ENCODE measurements around the gene GLMN.

GLMN gene

GRCh38 chr1:92301021-92301420, 2.2 kb upstream of the GLMN start:
- TF ChIP-seq TAF1 (IDR thresholded peaks at IDR 0.05; ENCODE audit: borderline replicate concordance, insufficient read depth, low read length) (no peak), SIN3A (IDR thresholded peaks at IDR 0.05; ENCODE audit: borderline replicate concordance, insufficient read depth, low read length) (no peak), POLR2AphosphoS5 (IDR thresholded peaks at IDR 0.05; ENCODE audit: low read depth, low read length) (no peak)

GRCh38 chr1:92299477-92300150, 827 bp upstream of the GLMN start:
- TF ChIP-seq SIN3A (IDR thresholded peaks at IDR 0.05; ENCODE audit: borderline replicate concordance, insufficient read depth, low read length): no peak
- no peak for TF ChIP-seq FOXP2 (optimal IDR thresholded peaks at IDR 0.05; ENCODE audit: borderline replicate concordance, extremely low read depth, extremely low read length, insufficient read depth)
- TF ChIP-seq POLR2AphosphoS5 (IDR thresholded peaks at IDR 0.05; ENCODE audit: low read depth, low read length): no peak
- TF ChIP-seq TAF1 (IDR thresholded peaks at IDR 0.05; ENCODE audit: borderline replicate concordance, insufficient read depth, low read length): no peak
- TF ChIP-seq REST (IDR thresholded peaks at IDR 0.05; ENCODE audit: insufficient read depth in 1 of 2, low read depth in 2 of 2, low read length in 2 of 2): no peak

GRCh38 chr1:92298213-92298572, 594 bp downstream of the GLMN start:
- TF ChIP-seq POLR2AphosphoS5 (IDR thresholded peaks at IDR 0.05; ENCODE audit: low read depth, low read length) (no peak), FOXP2 (optimal IDR thresholded peaks at IDR 0.05; ENCODE audit: borderline replicate concordance, extremely low read depth, extremely low read length, insufficient read depth) (no peak), SIN3A (IDR thresholded peaks at IDR 0.05; ENCODE audit: borderline replicate concordance, insufficient read depth, low read length) (no peak), TAF1 (IDR thresholded peaks at IDR 0.05; ENCODE audit: borderline replicate concordance, insufficient read depth, low read length) (no peak), REST (IDR thresholded peaks at IDR 0.05; ENCODE audit: insufficient read depth in 1 of 2, low read depth in 2 of 2, low read length in 2 of 2) (no peak)

GRCh38 chr1:92291372-92291999, 7.3 kb downstream of the GLMN start:
- TF ChIP-seq FOXP2 (optimal IDR thresholded peaks at IDR 0.05; ENCODE audit: borderline replicate concordance, extremely low read depth, extremely low read length, insufficient read depth): no peak
- no peak for TF ChIP-seq TAF1 (IDR thresholded peaks at IDR 0.05; ENCODE audit: borderline replicate concordance, insufficient read depth, low read length)
- TF ChIP-seq SIN3A (IDR thresholded peaks at IDR 0.05; ENCODE audit: borderline replicate concordance, insufficient read depth, low read length): no peak
- TF ChIP-seq REST (IDR thresholded peaks at IDR 0.05; ENCODE audit: insufficient read depth in 1 of 2, low read depth in 2 of 2, low read length in 2 of 2): no peak
- TF ChIP-seq POLR2AphosphoS5 (IDR thresholded peaks at IDR 0.05; ENCODE audit: low read depth, low read length): no peak

GRCh38 chr1:92277105-92277723, 21.6 kb downstream of the GLMN start:
- TF ChIP-seq TAF1 (IDR thresholded peaks at IDR 0.05; ENCODE audit: borderline replicate concordance, insufficient read depth, low read length) (no peak), POLR2AphosphoS5 (IDR thresholded peaks at IDR 0.05; ENCODE audit: low read depth, low read length) (no peak), REST (IDR thresholded peaks at IDR 0.05; ENCODE audit: insufficient read depth in 1 of 2, low read depth in 2 of 2, low read length in 2 of 2) (no peak), FOXP2 (optimal IDR thresholded peaks at IDR 0.05; ENCODE audit: borderline replicate concordance, extremely low read depth, extremely low read length, insufficient read depth) (no peak), SIN3A (IDR thresholded peaks at IDR 0.05; ENCODE audit: borderline replicate concordance, insufficient read depth, low read length) (no peak)
